HG03432 (cell line): ENCODE results near the gene SSR3.
A peak's percentile ranks its signal among the peaks of the same experiment; 100 is the strongest.
"Not testable (repeated sequence)": the region's sequence is repeated elsewhere in the genome, so short reads cannot be mapped to it uniquely, and the experiment has no call there.

Experiments used
- ATAC-seq: cut with Tn5 transposase; IDR thresholded peaks from one replicate; pipeline ENCODE4 v1.9.1; 2021; ENCODE audit warnings: mild to moderate bottlenecking, moderate library complexity; ENCODE audit not compliant: unreplicated experiment

SSR3 gene

GRCh38 chr3:156554842-156555687 is at the start of gene SSR3:
TSS of gene SSR3 (minus strand) at chr3:156555117. CDS start at chr3:156555089, 28 bp downstream.
- ATAC-seq = peak; percentile 100

GRCh38 chr3:156604064-156604641 is 49.2 kb upstream of the SSR3 start:
- ATAC-seq = no peak

GRCh38 chr3:156603379-156604017 is 48.6 kb upstream of the SSR3 start:
- ATAC-seq = no peak

GRCh38 chr3:156602424-156602823 is 47.5 kb upstream of the SSR3 start:
- ATAC-seq = peak; percentile 71

- no peak for ATAC-seq
Measured at GRCh38 chr3:156601497-156601896, 46.6 kb upstream of the SSR3 start.

- no peak for ATAC-seq
Measured at GRCh38 chr3:156600834-156601233, 45.9 kb upstream of the SSR3 start.

- ATAC-seq = no peak
Measured at GRCh38 chr3:156599089-156599874, 44.4 kb upstream of the SSR3 start.

- no peak for ATAC-seq
Measured at GRCh38 chr3:156598413-156598812, 43.5 kb upstream of the SSR3 start.

- ATAC-seq = no peak
Measured at GRCh38 chr3:156594219-156594683, 39.3 kb upstream of the SSR3 start.

- no peak for ATAC-seq
Measured at GRCh38 chr3:156593814-156594213, 38.9 kb upstream of the SSR3 start.

GRCh38 chr3:156589806-156590205 is 34.9 kb upstream of the SSR3 start:
- not testable (repeated sequence) for ATAC-seq

- peak; percentile 7 for ATAC-seq
Measured at GRCh38 chr3:156587760-156588069, 32.8 kb upstream of the SSR3 start.

- peak; percentile 57 for ATAC-seq
Measured at GRCh38 chr3:156586905-156587759, 32.2 kb upstream of the SSR3 start.

- no peak for ATAC-seq
Measured at GRCh38 chr3:156583469-156583868, 28.6 kb upstream of the SSR3 start.

GRCh38 chr3:156582532-156583183 is 27.7 kb upstream of the SSR3 start:
- peak; percentile 86 for ATAC-seq

GRCh38 chr3:156581954-156582353 is 27.0 kb upstream of the SSR3 start:
- peak; percentile 11 for ATAC-seq

GRCh38 chr3:156581033-156581432 is 26.1 kb upstream of the SSR3 start:
- ATAC-seq = no peak

- ATAC-seq = no peak
Measured at GRCh38 chr3:156579427-156579851, 24.5 kb upstream of the SSR3 start.

- ATAC-seq = no peak
Measured at GRCh38 chr3:156577736-156578135, 22.8 kb upstream of the SSR3 start.
